Loucy (cell line): ENCODE data around the gene GAGE10.

ENCODE experiments used
- H2AFZ ChIP-seq: fragments of 200-600 bp; sonication (generic); 2 replicates; pipeline ENCODE4 v1.6.0; 2016; ENCODE audit warnings: antibody characterized with exemption, mild to moderate bottlenecking, low read length, moderate library complexity
- H3F3A ChIP-seq: fragments of 200-600 bp; 2 replicates; pipeline ENCODE4 v1.6.0; 2016; ENCODE audit warnings: antibody characterized with exemption, low read depth, mild to moderate bottlenecking
- H3K27me3 ChIP-seq: fragments of 200-600 bp; sonication (generic); 2 replicates; pipeline ENCODE4 v1.6.1; 2014; ENCODE audit warnings: low read length, mild to moderate bottlenecking; ENCODE audit not compliant: insufficient read depth, poor library complexity, severe bottlenecking
- H3K36me3 ChIP-seq: fragments of 200-600 bp; sonication (generic); 2 replicates; pipeline ENCODE4 v1.6.1; 2016; ENCODE audit warnings: low read length; ENCODE audit not compliant: insufficient read depth
- H3K4me1 ChIP-seq: fragments of 200-600 bp; sonication (generic); 2 replicates; pipeline ENCODE4 v1.5.1; 2014; ENCODE audit warnings: low read length, mild to moderate bottlenecking; ENCODE audit not compliant: insufficient read depth, poor library complexity, severe bottlenecking
- H3K4me2 ChIP-seq: fragments of 200-600 bp; sonication (generic); 2 replicates; pipeline ENCODE4 v1.6.0; 2014; ENCODE audit warnings: antibody characterized with exemption, low read length, low read depth, mild to moderate bottlenecking; ENCODE audit not compliant: poor library complexity, severe bottlenecking
- H3K4me3 ChIP-seq: fragments of 200-600 bp; sonication (generic); 2 replicates; pipeline ENCODE4 v1.5.1; 2014; ENCODE audit warnings: low read length, mild to moderate bottlenecking, mixed read lengths; ENCODE audit not compliant: poor library complexity, severe bottlenecking
- H3K79me2 ChIP-seq: fragments of 200-600 bp; sonication (generic); 2 replicates; pipeline ENCODE4 v1.6.1; 2014; ENCODE audit warnings: low read length; ENCODE audit not compliant: insufficient read depth
- H3K9ac ChIP-seq: fragments of 200-600 bp; sonication (generic); 2 replicates; pipeline ENCODE4 v1.6.0; 2014; ENCODE audit warnings: mild to moderate bottlenecking, low read depth, low read length, moderate library complexity; ENCODE audit not compliant: poor library complexity, severe bottlenecking
- H3K9me2 ChIP-seq: fragments of 200-600 bp; sonication (generic); replicated peaks from 2 replicates; pipeline ENCODE4 v1.6.1; 2016; ENCODE audit warnings: low read depth, low read length, mixed read lengths
- H3K9me3 ChIP-seq: fragments of 200-600 bp; sonication (generic); 2 replicates; pipeline ENCODE4 v1.6.1; 2014; ENCODE audit warnings: mild to moderate bottlenecking, antibody characterized with exemption, low read length, low read depth; ENCODE audit not compliant: insufficient read depth
- H4K20me1 ChIP-seq: fragments of 200-600 bp; sonication (generic); 2 replicates; pipeline ENCODE4 v1.6.0; 2014; ENCODE audit warnings: antibody characterized with exemption, low read length, mild to moderate bottlenecking; ENCODE audit not compliant: insufficient read depth, poor library complexity, severe bottlenecking
- EZH2phosphoT487 ChIP-seq: fragments of 200-600 bp; IDR thresholded peaks from 2 replicates; pipeline ENCODE4 v1.6.1; 2018; ENCODE audit warnings: antibody characterized with exemption, mild to moderate bottlenecking, moderate library complexity, borderline replicate concordance
- TF ChIP-seq, protein P1 (sequence below): fragments of 200-600 bp; sonication (generic); conservative IDR thresholded peaks from 2 replicates; pipeline ENCODE4 v1.5.1; 2014; ENCODE audit warnings: mild to moderate bottlenecking, antibody characterized with exemption, low read length

The GAGE10 gene

DNA sequence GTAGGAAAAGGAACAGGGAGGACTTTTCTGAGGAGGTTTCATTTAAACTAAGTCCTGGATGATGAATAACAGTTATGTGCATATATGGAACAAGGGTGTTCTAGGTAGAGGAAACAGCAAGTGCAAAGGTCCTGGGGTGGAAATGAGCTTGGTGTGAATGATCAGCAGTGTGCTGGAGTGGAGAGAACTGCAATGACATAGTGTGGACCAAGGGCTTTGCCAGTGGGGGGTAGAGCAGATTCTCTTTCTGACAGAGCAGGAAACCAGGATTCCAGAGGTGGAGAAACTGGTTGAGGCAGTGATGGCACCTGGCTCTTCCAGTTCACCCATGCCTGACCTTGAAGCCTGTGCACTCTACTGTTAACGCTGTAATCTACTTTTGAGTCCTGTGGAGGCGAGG is 32.1 kb upstream of the GAGE10 start:
- no peak overlapping the region for H2AFZ ChIP-seq
- H3K79me2 ChIP-seq, result peaks cover 19% of the 10 kb centered on the region; the same call in 1 of the 2 replicates
- no peaks in the 10 kb centered on the region for H3K9me3 ChIP-seq
- peak overlapping the region; percentile 83 for H3K4me2 ChIP-seq
- no peaks in the 10 kb centered on the region for H3K36me3 ChIP-seq
- H3K9me2 ChIP-seq, result no peaks in the 10 kb centered on the region
- peaks cover 8% of the 10 kb centered on the region for H4K20me1 ChIP-seq
- H3K4me1 ChIP-seq, result peaks cover 28% of the 10 kb centered on the region
- H3K4me3 ChIP-seq, result peak overlapping the region; percentile 86
- H3F3A ChIP-seq, result no peaks in the 10 kb centered on the region
- TF ChIP-seq, protein P1, sequence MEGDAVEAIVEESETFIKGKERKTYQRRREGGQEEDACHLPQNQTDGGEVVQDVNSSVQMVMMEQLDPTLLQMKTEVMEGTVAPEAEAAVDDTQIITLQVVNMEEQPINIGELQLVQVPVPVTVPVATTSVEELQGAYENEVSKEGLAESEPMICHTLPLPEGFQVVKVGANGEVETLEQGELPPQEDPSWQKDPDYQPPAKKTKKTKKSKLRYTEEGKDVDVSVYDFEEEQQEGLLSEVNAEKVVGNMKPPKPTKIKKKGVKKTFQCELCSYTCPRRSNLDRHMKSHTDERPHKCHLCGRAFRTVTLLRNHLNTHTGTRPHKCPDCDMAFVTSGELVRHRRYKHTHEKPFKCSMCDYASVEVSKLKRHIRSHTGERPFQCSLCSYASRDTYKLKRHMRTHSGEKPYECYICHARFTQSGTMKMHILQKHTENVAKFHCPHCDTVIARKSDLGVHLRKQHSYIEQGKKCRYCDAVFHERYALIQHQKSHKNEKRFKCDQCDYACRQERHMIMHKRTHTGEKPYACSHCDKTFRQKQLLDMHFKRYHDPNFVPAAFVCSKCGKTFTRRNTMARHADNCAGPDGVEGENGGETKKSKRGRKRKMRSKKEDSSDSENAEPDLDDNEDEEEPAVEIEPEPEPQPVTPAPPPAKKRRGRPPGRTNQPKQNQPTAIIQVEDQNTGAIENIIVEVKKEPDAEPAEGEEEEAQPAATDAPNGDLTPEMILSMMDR, result no peak
- no peak for TF ChIP-seq EZH2phosphoT487
- H3K9ac ChIP-seq, result peak overlapping the region; percentile 80
- no peaks in the 10 kb centered on the region for H3K27me3 ChIP-seq

DNA sequence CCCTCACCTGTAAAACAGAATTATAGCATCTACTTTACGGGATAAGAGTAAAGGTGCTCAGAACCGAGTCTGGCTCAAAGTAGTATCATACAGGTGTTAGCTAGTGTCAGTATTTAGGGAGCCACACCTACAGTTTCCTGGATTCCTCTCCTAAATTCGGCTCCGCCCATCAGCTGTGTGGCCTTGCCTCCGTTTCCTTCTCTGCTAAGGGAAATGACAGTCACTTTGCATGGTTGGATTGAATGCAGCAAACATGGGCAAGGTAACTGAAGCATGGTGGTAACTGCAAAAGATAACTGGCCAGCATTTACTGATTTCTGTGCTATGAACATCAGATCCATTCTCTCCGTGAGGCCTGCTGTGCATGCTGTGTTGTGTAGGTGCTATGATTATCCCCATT is 31.0 kb upstream of the GAGE10 start:
- H3K4me2 ChIP-seq, result peak overlapping the region; percentile 83
- H3K9me3 ChIP-seq, result no peaks in the 10 kb centered on the region
- no peaks in the 10 kb centered on the region for H3K9me2 ChIP-seq
- H3K79me2 ChIP-seq, result peaks cover 19% of the 10 kb centered on the region; the same call in 1 of the 2 replicates
- H3K4me1 ChIP-seq, result peaks cover 28% of the 10 kb centered on the region
- peak overlapping the region; percentile 33 for H3K9ac ChIP-seq
- no peaks in the 10 kb centered on the region for H3F3A ChIP-seq
- peak overlapping the region; percentile 86 for H3K4me3 ChIP-seq
- no peak overlapping the region for H2AFZ ChIP-seq
- H3K27me3 ChIP-seq, result no peaks in the 10 kb centered on the region
- peaks cover 8% of the 10 kb centered on the region for H4K20me1 ChIP-seq
- H3K36me3 ChIP-seq, result no peaks in the 10 kb centered on the region
- no peak for TF ChIP-seq EZH2phosphoT487
- TF ChIP-seq, protein P1, result no peak

DNA sequence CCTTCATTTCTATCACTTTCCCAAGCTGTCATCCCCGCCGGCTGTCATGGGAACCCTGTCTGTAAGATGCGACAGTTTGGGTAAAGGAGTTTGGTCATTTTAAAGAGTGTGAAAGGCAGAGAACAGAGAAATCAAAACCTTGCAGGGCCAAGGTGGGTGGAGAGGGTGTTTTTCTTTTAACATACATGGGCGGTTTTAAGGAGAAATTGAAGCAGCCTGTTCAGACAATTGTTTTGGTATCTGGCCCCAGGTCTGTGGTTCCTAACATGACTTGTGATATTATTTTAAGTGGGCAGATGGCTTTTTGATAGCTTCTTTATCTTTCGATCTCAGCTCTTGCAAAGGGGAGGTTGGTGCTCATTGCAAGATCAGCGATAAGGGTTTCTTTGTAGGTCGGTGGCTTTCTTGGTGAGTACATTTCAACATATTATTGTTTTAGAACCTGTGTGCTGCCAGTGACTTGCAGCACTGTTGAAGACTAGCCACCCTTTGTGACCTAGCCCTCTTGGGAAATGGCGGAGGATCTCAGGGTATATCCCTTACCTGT is 30.2 kb upstream of the GAGE10 start:
- Histone ChIP-seq H2AFZ (no peak overlapping the region), H3K9me2 (no peaks in the 10 kb centered on the region), H3K36me3 (no peaks in the 10 kb centered on the region), H3F3A (no peaks in the 10 kb centered on the region), H3K4me2 (peak overlapping the region; percentile 83), H3K27me3 (no peaks in the 10 kb centered on the region), H3K79me2 (peaks cover 19% of the 10 kb centered on the region; the same call in 1 of the 2 replicates), H3K4me3 (peak overlapping the region; percentile 86), H3K9ac (peak overlapping the region; percentile 33), H4K20me1 (peaks cover 8% of the 10 kb centered on the region), H3K9me3 (no peaks in the 10 kb centered on the region), H3K4me1 (peaks cover 28% of the 10 kb centered on the region)
- peak; percentile 18; the same call in 1 of the 2 replicates for TF ChIP-seq EZH2phosphoT487
- TF ChIP-seq, protein P1, result no peak
